ENCODE data around the gene ROGDI. TPM values are rescaled to one million over a fixed set of nuclear protein-coding genes. Genes with fewer than 3 reads are reported as not detected.

Gene ROGDI
- total and polyA plus RNA-seq, 2 experiments from 2014 or later = 21.4 to 27.3 TPM

GRCh38 chr16:4792951-4793513 is 9.4 kb downstream of the ROGDI start:
- Histone ChIP-seq H3K79me2 (ENCODE audit: insufficient read depth) (no peaks in the 10 kb centered on the region), H3K27me3 (replicated peaks; ENCODE audit: insufficient read depth) (no peaks in the 10 kb centered on the region), H3F3A (ENCODE audit: insufficient read depth) (no peaks in the 10 kb centered on the region), H2AFZ (no peak overlapping the region), H4K20me1 (ENCODE audit: insufficient read depth) (no peaks in the 10 kb centered on the region), H3K27ac (no peak overlapping the region), H3K4me2 (ENCODE audit: unreplicated experiment) (no peak overlapping the region), H3K36me3 (ENCODE audit: low read depth) (no peaks in the 10 kb centered on the region), H3K9me2 (ENCODE audit: insufficient read depth) (no peaks in the 10 kb centered on the region), H3K4me1 (ENCODE audit: insufficient read depth) (no peaks in the 10 kb centered on the region), H3K9ac (no peak overlapping the region), H3K4me3 (no peak overlapping the region), H3K9me3 (ENCODE audit: low read depth) (no peaks in the 10 kb centered on the region)
- no peak for DNase-seq
- WGBS, 2 experiments (ENCODE audit: low coverage in 1 of 2, low lambda C conversion rate in 2 of 2, missing lambda C conversion rate in 2 of 2) = 77 to 79% methylated on average over 12 to 13 of the region's 13 CpGs
- TF ChIP-seq EZH2 (IDR thresholded peaks at IDR 0.05; ENCODE audit: insufficient read depth, poor library complexity, severe bottlenecking) (no peak), EZH2phosphoT487 (IDR thresholded peaks at IDR 0.05; ENCODE audit: insufficient read depth, low read depth) (no peak)
- in situ Hi-C loops (cut with MboI) = no loop called here

- in situ Hi-C loops (cut with MboI) = no loop called here
- no peaks in the 10 kb centered on the region for H3K9me2 ChIP-seq (ENCODE audit: insufficient read depth)
- H3K79me2 ChIP-seq (ENCODE audit: insufficient read depth) = no peaks in the 10 kb centered on the region
- H3K36me3 ChIP-seq (ENCODE audit: low read depth) = no peaks in the 10 kb centered on the region
- H3K27me3 ChIP-seq (replicated peaks; ENCODE audit: insufficient read depth) = no peaks in the 10 kb centered on the region
- DNase-seq = no peak
- H3K4me1 ChIP-seq (ENCODE audit: insufficient read depth) = no peaks in the 10 kb centered on the region
- no peak overlapping the region for H3K9ac ChIP-seq
- H3F3A ChIP-seq (ENCODE audit: insufficient read depth) = no peaks in the 10 kb centered on the region
- no peak overlapping the region for H3K4me3 ChIP-seq
- WGBS, 2 experiments (ENCODE audit: low coverage in 1 of 2, low lambda C conversion rate in 2 of 2, missing lambda C conversion rate in 2 of 2) = 62 to 64% methylated on average over 10 of the region's 10 CpGs
- TF ChIP-seq EZH2 (IDR thresholded peaks at IDR 0.05; ENCODE audit: insufficient read depth, poor library complexity, severe bottlenecking) (no peak), EZH2phosphoT487 (IDR thresholded peaks at IDR 0.05; ENCODE audit: insufficient read depth, low read depth) (no peak)
- no peaks in the 10 kb centered on the region for H3K9me3 ChIP-seq (ENCODE audit: low read depth)
- no peaks in the 10 kb centered on the region for H4K20me1 ChIP-seq (ENCODE audit: insufficient read depth)
- no peak overlapping the region for H3K27ac ChIP-seq
- no peak overlapping the region for H2AFZ ChIP-seq
- H3K4me2 ChIP-seq (ENCODE audit: unreplicated experiment) = no peak overlapping the region
These were observed 11.6 kb downstream of the ROGDI start for GRCh38 chr16:4790871-4791270.

GRCh38 chr16:4790261-4790660 is 12.2 kb downstream of the ROGDI start:
- H3K4me3 ChIP-seq = no peak overlapping the region
- no peaks in the 10 kb centered on the region for H3K27me3 ChIP-seq (replicated peaks; ENCODE audit: insufficient read depth)
- H3K4me1 ChIP-seq (ENCODE audit: insufficient read depth) = no peaks in the 10 kb centered on the region
- no peak overlapping the region for H3K4me2 ChIP-seq (ENCODE audit: unreplicated experiment)
- H2AFZ ChIP-seq = no peak overlapping the region
- 87 to 88% methylated on average over 10 of the region's 10 CpGs for WGBS, 2 experiments (ENCODE audit: low coverage in 1 of 2, low lambda C conversion rate in 2 of 2, missing lambda C conversion rate in 2 of 2)
- H4K20me1 ChIP-seq (ENCODE audit: insufficient read depth) = no peaks in the 10 kb centered on the region
- no peaks in the 10 kb centered on the region for H3K79me2 ChIP-seq (ENCODE audit: insufficient read depth)
- no peak overlapping the region for H3K9ac ChIP-seq
- no peaks in the 10 kb centered on the region for H3K9me2 ChIP-seq (ENCODE audit: insufficient read depth)
- no peaks in the 10 kb centered on the region for H3K36me3 ChIP-seq (ENCODE audit: low read depth)
- no peaks in the 10 kb centered on the region for H3K9me3 ChIP-seq (ENCODE audit: low read depth)
- H3K27ac ChIP-seq = no peak overlapping the region
- in situ Hi-C loops (cut with MboI) = no loop called here
- H3F3A ChIP-seq (ENCODE audit: insufficient read depth) = no peaks in the 10 kb centered on the region
- DNase-seq = no peak
- TF ChIP-seq EZH2 (IDR thresholded peaks at IDR 0.05; ENCODE audit: insufficient read depth, poor library complexity, severe bottlenecking) = no peak
- no peak for TF ChIP-seq EZH2phosphoT487 (IDR thresholded peaks at IDR 0.05; ENCODE audit: insufficient read depth, low read depth)

- no peaks in the 10 kb centered on the region for H4K20me1 ChIP-seq (ENCODE audit: insufficient read depth)
- TF ChIP-seq EZH2 (IDR thresholded peaks at IDR 0.05; ENCODE audit: insufficient read depth, poor library complexity, severe bottlenecking) (no peak), EZH2phosphoT487 (IDR thresholded peaks at IDR 0.05; ENCODE audit: insufficient read depth, low read depth) (no peak)
- H3K9me3 ChIP-seq (ENCODE audit: low read depth) = no peaks in the 10 kb centered on the region
- H3K79me2 ChIP-seq (ENCODE audit: insufficient read depth) = no peaks in the 10 kb centered on the region
- no peak for DNase-seq
- no peak overlapping the region for H3K9ac ChIP-seq
- no peak overlapping the region for H3K4me3 ChIP-seq
- no peaks in the 10 kb centered on the region for H3K27me3 ChIP-seq (replicated peaks; ENCODE audit: insufficient read depth)
- WGBS, 2 experiments (ENCODE audit: low coverage in 1 of 2, low lambda C conversion rate in 2 of 2, missing lambda C conversion rate in 2 of 2) = 93 to 96% methylated on average over 7 of the region's 7 CpGs
- H2AFZ ChIP-seq = no peak overlapping the region
- in situ Hi-C loops (cut with MboI) = no loop called here
- H3K4me2 ChIP-seq (ENCODE audit: unreplicated experiment) = no peak overlapping the region
- no peaks in the 10 kb centered on the region for H3F3A ChIP-seq (ENCODE audit: insufficient read depth)
- no peaks in the 10 kb centered on the region for H3K4me1 ChIP-seq (ENCODE audit: insufficient read depth)
- no peak overlapping the region for H3K27ac ChIP-seq
- H3K36me3 ChIP-seq (ENCODE audit: low read depth) = no peaks in the 10 kb centered on the region
- no peaks in the 10 kb centered on the region for H3K9me2 ChIP-seq (ENCODE audit: insufficient read depth)
These were observed 13.5 kb downstream of the ROGDI start for GRCh38 chr16:4788910-4789309.

- WGBS, 2 experiments (ENCODE audit: low coverage in 1 of 2, low lambda C conversion rate in 2 of 2, missing lambda C conversion rate in 2 of 2) = 65 to 66% methylated on average over 9 of the region's 9 CpGs
- H3K4me1 ChIP-seq (ENCODE audit: insufficient read depth) = no peaks in the 10 kb centered on the region
- H3K36me3 ChIP-seq (ENCODE audit: low read depth) = no peaks in the 10 kb centered on the region
- in situ Hi-C loops (cut with MboI) = no loop called here
- no peak for TF ChIP-seq EZH2 (IDR thresholded peaks at IDR 0.05; ENCODE audit: insufficient read depth, poor library complexity, severe bottlenecking)
- TF ChIP-seq EZH2phosphoT487 (IDR thresholded peaks at IDR 0.05; ENCODE audit: insufficient read depth, low read depth) = no peak
- H3K4me3 ChIP-seq = no peak overlapping the region
- no peak overlapping the region for H3K4me2 ChIP-seq (ENCODE audit: unreplicated experiment)
- H3K9me2 ChIP-seq (ENCODE audit: insufficient read depth) = no peaks in the 10 kb centered on the region
- no peak overlapping the region for H2AFZ ChIP-seq
- no peak overlapping the region for H3K27ac ChIP-seq
- DNase-seq = no peak
- no peaks in the 10 kb centered on the region for H3K9me3 ChIP-seq (ENCODE audit: low read depth)
- no peaks in the 10 kb centered on the region for H3K27me3 ChIP-seq (replicated peaks; ENCODE audit: insufficient read depth)
- no peaks in the 10 kb centered on the region for H4K20me1 ChIP-seq (ENCODE audit: insufficient read depth)
- H3F3A ChIP-seq (ENCODE audit: insufficient read depth) = no peaks in the 10 kb centered on the region
- H3K79me2 ChIP-seq (ENCODE audit: insufficient read depth) = no peaks in the 10 kb centered on the region
- H3K9ac ChIP-seq = no peak overlapping the region
These were observed 13.9 kb downstream of the ROGDI start for GRCh38 chr16:4788489-4788889.
